ENCODE results near the gene AP4S1. TPM values are rescaled to one million over a fixed set of nuclear protein-coding genes. Genes with fewer than 3 reads are reported as not detected.

AP4S1 gene
- polyA plus RNA-seq, 1 experiment = 8.0 TPM

DNA sequence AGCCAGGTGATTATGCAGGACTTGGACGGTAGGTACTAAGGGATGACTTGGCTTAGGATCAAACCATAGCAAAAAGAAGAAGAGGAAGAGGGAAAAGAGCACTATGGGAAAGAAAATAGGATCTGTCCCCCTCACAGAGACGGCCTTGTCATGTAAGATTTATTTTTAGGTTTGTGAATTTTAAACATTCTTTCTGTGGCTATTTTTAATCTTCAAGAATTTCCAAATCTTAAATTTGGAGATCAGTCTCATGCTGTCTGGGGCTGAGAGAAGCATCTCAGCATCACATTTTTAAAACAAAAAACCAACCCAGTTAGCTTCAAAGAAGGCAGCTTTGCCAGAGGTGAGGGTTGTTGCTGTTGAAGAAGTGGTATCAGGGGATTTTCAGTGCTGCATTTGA lies 53.3 kb downstream of the AP4S1 start:
- POLR2A ChIA-PET = no interaction called here
- no peak overlapping the region for H3K27ac ChIP-seq (ENCODE audit: low read depth, low read length)
- TF ChIP-seq, protein P1, sequence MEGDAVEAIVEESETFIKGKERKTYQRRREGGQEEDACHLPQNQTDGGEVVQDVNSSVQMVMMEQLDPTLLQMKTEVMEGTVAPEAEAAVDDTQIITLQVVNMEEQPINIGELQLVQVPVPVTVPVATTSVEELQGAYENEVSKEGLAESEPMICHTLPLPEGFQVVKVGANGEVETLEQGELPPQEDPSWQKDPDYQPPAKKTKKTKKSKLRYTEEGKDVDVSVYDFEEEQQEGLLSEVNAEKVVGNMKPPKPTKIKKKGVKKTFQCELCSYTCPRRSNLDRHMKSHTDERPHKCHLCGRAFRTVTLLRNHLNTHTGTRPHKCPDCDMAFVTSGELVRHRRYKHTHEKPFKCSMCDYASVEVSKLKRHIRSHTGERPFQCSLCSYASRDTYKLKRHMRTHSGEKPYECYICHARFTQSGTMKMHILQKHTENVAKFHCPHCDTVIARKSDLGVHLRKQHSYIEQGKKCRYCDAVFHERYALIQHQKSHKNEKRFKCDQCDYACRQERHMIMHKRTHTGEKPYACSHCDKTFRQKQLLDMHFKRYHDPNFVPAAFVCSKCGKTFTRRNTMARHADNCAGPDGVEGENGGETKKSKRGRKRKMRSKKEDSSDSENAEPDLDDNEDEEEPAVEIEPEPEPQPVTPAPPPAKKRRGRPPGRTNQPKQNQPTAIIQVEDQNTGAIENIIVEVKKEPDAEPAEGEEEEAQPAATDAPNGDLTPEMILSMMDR (IDR thresholded peaks at IDR 0.05; ENCODE audit: low read depth, low read length) = no peak
- CTCF ChIA-PET = no interaction called here
- H3K27me3 ChIP-seq (ENCODE audit: control insufficient read depth, insufficient read depth, low read length) = no peaks in the 10 kb centered on the region
- H3K9me3 ChIP-seq (ENCODE audit: control insufficient read depth, insufficient read depth, low read length) = no peaks in the 10 kb centered on the region
- H3K4me3 ChIP-seq (ENCODE audit: low read depth, low read length) = no peak overlapping the region
- no peak for DNase-seq (ENCODE audit: low read depth, low spot score)

DNA sequence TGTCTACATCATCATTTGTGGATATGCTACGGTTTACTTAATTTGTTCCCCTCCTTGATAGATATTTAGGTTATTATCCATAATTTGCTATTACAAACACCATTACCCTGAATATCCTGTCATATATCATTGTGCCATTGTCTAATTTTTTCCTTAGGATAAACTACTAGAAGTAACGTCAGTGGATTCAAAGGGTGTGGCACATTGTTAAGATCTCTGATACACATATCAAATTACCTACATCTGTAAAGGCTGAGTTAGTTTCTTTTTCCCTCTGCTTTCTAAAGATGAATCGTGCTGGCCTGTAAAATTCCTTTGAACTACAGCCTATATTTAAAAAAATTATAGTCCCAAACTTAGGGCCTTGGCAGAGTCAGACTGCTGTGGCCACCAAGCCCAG lies 54.6 kb downstream of the AP4S1 start:
- Histone ChIP-seq H3K4me3 (ENCODE audit: low read depth, low read length) (no peak overlapping the region), H3K27ac (ENCODE audit: low read depth, low read length) (no peak overlapping the region), H3K9me3 (ENCODE audit: control insufficient read depth, insufficient read depth, low read length) (no peaks in the 10 kb centered on the region), H3K27me3 (ENCODE audit: control insufficient read depth, insufficient read depth, low read length) (no peaks in the 10 kb centered on the region)
- peak; percentile 11 for DNase-seq (ENCODE audit: low read depth, low spot score)
- TF ChIP-seq, protein P1 (IDR thresholded peaks at IDR 0.05; ENCODE audit: low read depth, low read length) = no peak
- ChIA-PET POLR2A (no interaction called here), CTCF (no interaction called here)

DNA sequence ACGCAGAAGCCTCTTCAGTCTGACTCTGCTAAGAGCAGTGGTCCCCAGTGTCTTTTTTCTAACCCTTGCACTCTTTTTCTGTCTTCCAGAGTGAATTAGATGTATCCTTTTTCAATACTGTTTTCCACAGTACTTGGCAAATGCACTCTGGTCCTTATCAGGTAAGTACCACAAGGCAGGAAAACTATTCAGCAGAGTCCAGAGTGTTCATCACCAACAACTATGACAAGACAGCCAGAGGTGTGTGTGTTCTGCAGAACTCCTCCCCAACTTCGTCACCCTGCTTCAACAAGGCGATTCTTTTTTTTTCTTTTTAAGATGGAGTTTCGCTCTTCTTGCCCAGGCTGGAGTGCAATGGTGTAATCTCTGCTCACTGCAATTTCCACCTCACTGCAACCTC lies 55.0 kb downstream of the AP4S1 start:
- Histone ChIP-seq H3K9me3 (ENCODE audit: control insufficient read depth, insufficient read depth, low read length) (no peaks in the 10 kb centered on the region), H3K27ac (ENCODE audit: low read depth, low read length) (no peak overlapping the region), H3K27me3 (ENCODE audit: control insufficient read depth, insufficient read depth, low read length) (no peaks in the 10 kb centered on the region), H3K4me3 (ENCODE audit: low read depth, low read length) (no peak overlapping the region)
- TF ChIP-seq, protein P1 (IDR thresholded peaks at IDR 0.05; ENCODE audit: low read depth, low read length) = no peak
- no peak for DNase-seq (ENCODE audit: low read depth, low spot score)
- ChIA-PET CTCF (interaction anchor here (0.6 to 1.0 kb wide), 2 partner anchors 96 to 100 kb away, joined by 4 to 11 read pairs; no protein-coding TSS in a partner anchor), POLR2A (no interaction called here)

DNA sequence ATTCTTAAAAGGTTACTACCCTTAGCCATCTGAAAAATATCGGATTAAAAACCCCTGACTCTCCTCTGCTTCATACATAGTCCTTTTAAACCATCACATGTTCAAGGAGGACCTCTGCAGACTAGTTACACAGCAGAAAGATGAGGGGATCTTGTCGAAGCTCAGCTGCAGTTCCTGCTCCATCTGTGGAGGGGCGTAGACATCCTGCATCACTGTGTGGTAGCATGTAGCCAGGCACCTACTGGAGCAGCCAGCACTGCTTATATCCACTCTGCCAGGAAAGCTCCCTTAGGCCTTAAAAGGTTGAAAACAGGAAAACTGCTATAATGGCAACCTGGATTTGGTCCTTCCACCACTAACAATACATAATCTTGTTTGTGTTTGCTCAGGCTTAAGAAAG lies 58.3 kb downstream of the AP4S1 start:
- ChIA-PET POLR2A (interaction anchor here (0.6 kb wide), 1 partner anchor 55 kb away, joined by 3 read pairs; no protein-coding TSS in a partner anchor), CTCF (interaction anchor here (1.0 kb wide), 1 partner anchor 105 kb away, joined by 4 read pairs; no protein-coding TSS in a partner anchor)
- no peak for DNase-seq (ENCODE audit: low read depth, low spot score)
- TF ChIP-seq, protein P1 (IDR thresholded peaks at IDR 0.05; ENCODE audit: low read depth, low read length) = no peak
- Histone ChIP-seq H3K27me3 (ENCODE audit: control insufficient read depth, insufficient read depth, low read length) (no peaks in the 10 kb centered on the region), H3K9me3 (ENCODE audit: control insufficient read depth, insufficient read depth, low read length) (no peaks in the 10 kb centered on the region), H3K4me3 (ENCODE audit: low read depth, low read length) (no peak overlapping the region), H3K27ac (ENCODE audit: low read depth, low read length) (no peak overlapping the region)

DNA sequence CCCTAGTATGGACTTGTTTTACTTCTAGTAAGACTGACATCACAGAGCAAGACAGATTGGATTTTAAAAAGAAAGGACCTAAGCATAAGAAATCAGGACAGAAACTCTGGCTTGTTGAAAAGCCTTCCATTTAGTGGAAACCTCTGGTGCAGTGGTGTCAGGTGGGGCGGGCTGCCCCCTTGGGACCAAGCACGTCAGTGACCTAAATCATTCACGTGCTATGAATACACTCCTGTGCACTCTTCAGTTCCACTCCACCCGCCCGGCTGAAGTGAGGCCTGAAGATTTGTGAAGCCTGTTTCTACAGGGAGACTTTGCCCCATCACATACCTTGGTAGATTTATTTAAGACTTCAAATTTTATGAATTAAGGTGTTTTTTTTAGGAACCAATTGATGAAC lies 58.9 kb downstream of the AP4S1 start:
- CTCF ChIA-PET = no interaction called here

More for the DNA sequence above, 58.9 kb downstream of the AP4S1 start:
- Histone ChIP-seq H3K27me3 (ENCODE audit: control insufficient read depth, insufficient read depth, low read length) (no peaks in the 10 kb centered on the region), H3K27ac (ENCODE audit: low read depth, low read length) (no peak overlapping the region), H3K4me3 (ENCODE audit: low read depth, low read length) (no peak overlapping the region), H3K9me3 (ENCODE audit: control insufficient read depth, insufficient read depth, low read length) (no peaks in the 10 kb centered on the region)
- POLR2A ChIA-PET = no interaction called here
- no peak for DNase-seq (ENCODE audit: low read depth, low spot score)
- TF ChIP-seq, protein P1 (IDR thresholded peaks at IDR 0.05; ENCODE audit: low read depth, low read length) = no peak

Measured in AG04450 (cell line).